Superior temporal gyrus (tissue), 1 donor: ENCODE measurements around the gene HIVEP3.

ENCODE experiments used
- DNase-seq: peaks from one replicate; pipeline ENCODE4 v3.0.0-alpha.2; 2016; ENCODE audit errors: extremely low spot score

The HIVEP3 gene

GRCh38 chr1:41650028-41650880, 268.5 kb downstream of the HIVEP3 start:
- no peak for DNase-seq

GRCh38 chr1:41649396-41650027, 269.2 kb downstream of the HIVEP3 start:
- DNase-seq = peak; percentile 28

GRCh38 chr1:41648844-41649243, 269.9 kb downstream of the HIVEP3 start:
- DNase-seq = no peak

GRCh38 chr1:41648230-41648629, 270.5 kb downstream of the HIVEP3 start:
- DNase-seq = no peak

- no peak for DNase-seq
Measured at GRCh38 chr1:41647221-41648135, 271.2 kb downstream of the HIVEP3 start.

- no peak for DNase-seq
Measured at GRCh38 chr1:41646186-41646585, 272.5 kb downstream of the HIVEP3 start.

- no peak for DNase-seq
Measured at GRCh38 chr1:41645062-41645461, 273.7 kb downstream of the HIVEP3 start.

GRCh38 chr1:41642922-41643821, 275.6 kb downstream of the HIVEP3 start:
- DNase-seq = no peak

GRCh38 chr1:41641941-41642527, 276.7 kb downstream of the HIVEP3 start:
- no peak for DNase-seq

GRCh38 chr1:41641475-41641814, 277.3 kb downstream of the HIVEP3 start:
- DNase-seq = no peak

- DNase-seq = no peak
Measured at GRCh38 chr1:41640756-41641474, 277.8 kb downstream of the HIVEP3 start.

- DNase-seq = no peak
Measured at GRCh38 chr1:41640141-41640751, 278.5 kb downstream of the HIVEP3 start.

- peak; percentile 73 for DNase-seq
Measured at GRCh38 chr1:41639332-41639936, 279.3 kb downstream of the HIVEP3 start.

GRCh38 chr1:41638086-41639024, 280.4 kb downstream of the HIVEP3 start:
- DNase-seq = no peak

GRCh38 chr1:41637367-41637766, 281.4 kb downstream of the HIVEP3 start:
- no peak for DNase-seq

- DNase-seq = no peak
Measured at GRCh38 chr1:41633764-41634163, 285.0 kb downstream of the HIVEP3 start.

- DNase-seq = no peak
Measured at GRCh38 chr1:41632781-41633575, 285.7 kb downstream of the HIVEP3 start.
